HCT116 (cell line): ENCODE data around the gene IER3IP1. TPM values are rescaled to one million over a fixed set of nuclear protein-coding genes. Genes with fewer than 3 reads are reported as not detected.

Experiments used
- ATAC-seq: fragments of 200-7000 bp; cut with Tn5 transposase; 2 replicates; pipeline ENCODE4 v1.9.1; 2020; ENCODE audit warnings: mild to moderate bottlenecking, moderate library complexity
- BruUV-seq: library from RNA; stranded (reverse); fragments of 400-500 nt; replicated peaks from 2 replicates; lab custom pipeline; 2021; lab: Mats Ljungman, UMichigan
- CTCF ChIA-PET: fragments of 300-600 bp; sonication (Branson Sonifier 250); formaldehyde crosslinking; loops from one replicate; lab custom pipeline; 2021; ENCODE audit warnings: antibody characterized with exemption; lab: Charles Lee
- POLR2A ChIA-PET: fragments of 300-600, 350-600 bp; sonication (Branson Sonifier 250); formaldehyde crosslinking; loops from one replicate; lab custom pipeline; 2021; ENCODE audit warnings: antibody characterized with exemption; lab: Charles Lee
- RAD21 ChIA-PET, 2 experiments: fragments of 300-600 bp; sonication (Branson Sonifier 250); formaldehyde crosslinking; loops; one replicate each; lab custom pipeline; 2023; ENCODE audit warnings: low total read pairs in 2 of 2; ENCODE audit not compliant: uncharacterized antibody in 2 of 2, unreplicated experiment in 2 of 2, low non-redundant PET in 1 of 2; lab: Charles Lee
- DNase-seq: peaks from one replicate; pipeline ENCODE4 v3.0.0-alpha.2; 2010; ENCODE audit warnings: low read depth, low spot score
- H2AFZ ChIP-seq: fragments of 200-600 bp; shearing (Covaris generic), sonication (generic); 2 replicates; pipeline ENCODE4 v1.6.1; 2017; ENCODE audit warnings: low read depth, mixed run types, mixed read lengths, antibody characterized with exemption, low read length; ENCODE audit not compliant: poor library complexity, severe bottlenecking
- H3K27ac ChIP-seq: 2 replicates; pipeline ENCODE4 v1.5.1; 2012; ENCODE audit warnings: low read depth, low read length
- H3K27me3 ChIP-seq: fragments of 200-600 bp; sonication (generic); 2 replicates; pipeline ENCODE4 v1.6.1; 2016; ENCODE audit warnings: mixed run types, low read length, mixed read lengths; ENCODE audit not compliant: insufficient read depth
- H3K36me3 ChIP-seq, 2 experiments: fragments of 200-500 bp in 1 of 2; fragments of 200-600 bp in 1 of 2; sonication (Bioruptor generic) in 1 of 2; sonication (generic) in 1 of 2; 2 replicates each; pipeline versions ENCODE4 v1.5.1 to v1.6.1; 2014 to 2016; ENCODE audit warnings: low read length in 2 of 2, inconsistent platforms in 1 of 2, mixed read lengths in 1 of 2, mixed run types in 1 of 2; ENCODE audit not compliant: insufficient read depth in 2 of 2, control insufficient read depth in 1 of 2
- H3K4me1 ChIP-seq, 2 experiments: fragments of 200-600 bp in 1 of 2; sonication (generic) in 1 of 2; 2 replicates each; pipeline versions ENCODE4 v1.5.1 to v1.6.1; 2012 to 2017; ENCODE audit warnings: low read length in 2 of 2, inconsistent platforms in 1 of 2, mild to moderate bottlenecking in 1 of 2, mixed read lengths in 1 of 2, mixed run types in 1 of 2, moderate library complexity in 1 of 2; ENCODE audit not compliant: insufficient read depth in 2 of 2, control insufficient read depth in 1 of 2
- H3K4me2 ChIP-seq: fragments of 200-600 bp; sonication (generic); 2 replicates; pipeline ENCODE4 v1.6.1; 2017; ENCODE audit warnings: mixed run types, low read length, mixed read lengths
- H3K4me3 ChIP-seq, 2 experiments: fragments of 200-600 bp in 1 of 2; sonication (generic) in 1 of 2; replicated peaks in 1 of 2; 2 replicates each; pipeline ENCODE4 v1.5.1; 2011 to 2016; ENCODE audit warnings: low read length in 2 of 2, control low read depth in 1 of 2, low read depth in 1 of 2, mild to moderate bottlenecking in 1 of 2, mixed read lengths in 1 of 2, mixed run types in 1 of 2
- H3K79me2 ChIP-seq: fragments of 200-600 bp; sonication (generic); 2 replicates; pipeline ENCODE4 v1.6.1; 2017; ENCODE audit warnings: mild to moderate bottlenecking, mixed run types, low read length, moderate library complexity, mixed read lengths; ENCODE audit not compliant: insufficient read depth
- H3K9ac ChIP-seq: fragments of 200-600 bp; sonication (generic); 2 replicates; pipeline ENCODE4 v1.6.1; 2016; ENCODE audit warnings: low read length, mixed read lengths
- H3K9me2 ChIP-seq: fragments of 200-600 bp; sonication (generic), shearing (Covaris generic); 2 replicates; pipeline ENCODE4 v1.6.1; 2017; ENCODE audit warnings: mixed run types, mild to moderate bottlenecking, moderate library complexity; ENCODE audit not compliant: insufficient read depth
- H3K9me3 ChIP-seq, 2 experiments: fragments of 200-500 bp in 1 of 2; fragments of 200-600 bp in 1 of 2; sonication (Bioruptor generic) in 1 of 2; sonication (generic) in 1 of 2; 2 replicates each; pipeline ENCODE4 v1.6.1; 2014 to 2017; ENCODE audit warnings: low read length in 2 of 2, mixed read lengths in 2 of 2, inconsistent platforms in 1 of 2, low read depth in 1 of 2, mild to moderate bottlenecking in 1 of 2, mixed run types in 1 of 2, moderate library complexity in 1 of 2; ENCODE audit not compliant: control insufficient read depth in 1 of 2, insufficient read depth in 1 of 2
- H4K20me1 ChIP-seq: fragments of 200-600 bp; sonication (generic), shearing (Covaris generic); 2 replicates; pipeline ENCODE4 v1.6.1; 2017; ENCODE audit warnings: mixed run types, mild to moderate bottlenecking, moderate library complexity; ENCODE audit not compliant: insufficient read depth
- ATF3 ChIP-seq: IDR thresholded peaks from 2 replicates; pipeline ENCODE4 v1.6.1; 2012
- CBX3 ChIP-seq: IDR thresholded peaks from 2 replicates; pipeline ENCODE4 v1.6.1; 2012; ENCODE audit warnings: low read depth
- EGR1 ChIP-seq: IDR thresholded peaks from 2 replicates; pipeline ENCODE4 v1.6.1; 2012; ENCODE audit warnings: low read depth
- EZH2 ChIP-seq: fragments of 200-600 bp; sonication (generic); IDR thresholded peaks from 2 replicates; pipeline ENCODE4 v1.6.1; 2017; ENCODE audit warnings: antibody characterized with exemption, mixed run types
- EZH2phosphoT487 ChIP-seq: fragments of 200-600 bp; IDR thresholded peaks from 2 replicates; pipeline ENCODE4 v1.6.1; 2018; ENCODE audit warnings: antibody characterized with exemption, borderline replicate concordance
- JUND ChIP-seq: IDR thresholded peaks from 2 replicates; pipeline ENCODE4 v1.6.1; 2012
- MAX ChIP-seq: IDR thresholded peaks from 2 replicates; pipeline ENCODE4 v1.6.1; 2012
- POLR2A ChIP-seq: IDR thresholded peaks from 2 replicates; pipeline ENCODE4 v1.7.0; 2011; ENCODE audit warnings: borderline replicate concordance; ENCODE audit not compliant: insufficient read depth, insufficient read length; ENCODE audit errors: extremely low read depth
- REST ChIP-seq: IDR thresholded peaks from 2 replicates; pipeline ENCODE4 v1.6.1; 2012; ENCODE audit warnings: low read depth
- SIN3A ChIP-seq: IDR thresholded peaks from 2 replicates; pipeline ENCODE4 v1.6.1; 2012; ENCODE audit warnings: low read depth
- SRF ChIP-seq: IDR thresholded peaks from 2 replicates; pipeline ENCODE4 v1.6.1; 2012; ENCODE audit warnings: low read depth
- TCF7L2 ChIP-seq: IDR thresholded peaks from 2 replicates; pipeline ENCODE4 v1.7.0; 2011; ENCODE audit warnings: borderline replicate concordance, inconsistent platforms; ENCODE audit not compliant: insufficient read depth, insufficient read length; ENCODE audit errors: extremely low read depth
- YY1 ChIP-seq: IDR thresholded peaks from 2 replicates; pipeline ENCODE4 v1.6.1; 2011; ENCODE audit warnings: low read length, low read depth, moderate library complexity, mild to moderate bottlenecking; ENCODE audit not compliant: insufficient replicate concordance; ENCODE audit errors: extremely low read depth
- ZNF274 ChIP-seq: fragments of 200-500 bp; sonication (Bioruptor generic); IDR thresholded peaks from 2 replicates; pipeline ENCODE4 v1.6.1; 2014; ENCODE audit warnings: mild to moderate bottlenecking, low read depth, low read length, inconsistent platforms
- intact Hi-C: fragments of 100-400 bp; cut with micrococcal nuclease; formaldehyde crosslinking; loops from 2 replicates; pipeline ENCODE4 v1.10.0; 2022
- total RNA-seq: library from RNA; stranded (reverse); gene quantifications from one replicate; pipeline ENCODE4 v1.2.1, GENCODE V29; 2021; ENCODE audit not compliant: unreplicated experiment

Gene IER3IP1
- total RNA-seq, 1 experiment from 2014 or later: 12.0 TPM

GRCh38 chr18:47115205-47115604 is 61.0 kb downstream of the IER3IP1 start:
- DNase-seq (no peak), ATAC-seq (no peak)
- ChIA-PET RAD21 (no interaction called here), CTCF (no interaction called here), POLR2A (no interaction called here)
- BruUV-seq: no TSS peak
- H2AFZ ChIP-seq: no peak overlapping the region
- no peaks in the 10 kb centered on the region for H3K9me3 ChIP-seq
- no peak overlapping the region for H3K4me2 ChIP-seq
- no peaks in the 10 kb centered on the region for H3K4me1 ChIP-seq
- H3K27ac ChIP-seq: no peak overlapping the region
- no peaks in the 10 kb centered on the region for H4K20me1 ChIP-seq
- H3K36me3 ChIP-seq: peaks cover 0 to 4% of the 10 kb centered on the region in 2 experiments; a peak in 1 of 4 replicates
- no peak overlapping the region for H3K4me3 ChIP-seq
- no peaks in the 10 kb centered on the region for H3K27me3 ChIP-seq
- no peak overlapping the region for H3K9ac ChIP-seq
- intact Hi-C loops: no loop called here
- H3K79me2 ChIP-seq: no peaks in the 10 kb centered on the region
- no peak for TF ChIP-seq CBX3
- TF ChIP-seq EGR1: no peak
- no peak for TF ChIP-seq SIN3A
- no peaks in the 10 kb centered on the region for H3K9me2 ChIP-seq

- BruUV-seq: no TSS peak
- H3K79me2 ChIP-seq: no peaks in the 10 kb centered on the region
- no peak overlapping the region for H3K27ac ChIP-seq
- no peak overlapping the region for H3K4me3 ChIP-seq
- DNase-seq (no peak), ATAC-seq (no peak)
- TF ChIP-seq EZH2 (no peak), EGR1 (no peak), YY1 (no peak), POLR2A (no peak), EZH2phosphoT487 (no peak), REST (no peak), ATF3 (no peak), SRF (no peak), JUND (no peak), MAX (no peak), TCF7L2 (no peak), ZNF274 (no peak)
- no peaks in the 10 kb centered on the region for H4K20me1 ChIP-seq
- no peak overlapping the region for H2AFZ ChIP-seq
- H3K4me2 ChIP-seq: no peak overlapping the region
- CTCF ChIA-PET: interaction anchor here (1.1 kb wide), 1 partner anchor 91 kb away, joined by 4 read pairs; no protein-coding TSS in a partner anchor
- POLR2A ChIA-PET: interaction anchor here (0.6 kb wide), 1 partner anchor 843 kb away, joined by 5 read pairs; no protein-coding TSS in a partner anchor
- no peaks in the 10 kb centered on the region for H3K9me3 ChIP-seq
- RAD21 ChIA-PET: no interaction called here
- no peaks in the 10 kb centered on the region for H3K9me2 ChIP-seq
- no peak overlapping the region for H3K9ac ChIP-seq
- H3K36me3 ChIP-seq: peaks cover 0 to 4% of the 10 kb centered on the region in 2 experiments; a peak in 1 of 4 replicates
- no peaks in the 10 kb centered on the region for H3K27me3 ChIP-seq
- intact Hi-C loops: no loop called here
- H3K4me1 ChIP-seq: no peaks in the 10 kb centered on the region
Measured at GRCh38 chr18:47113796-47114540, 62.2 kb downstream of the IER3IP1 start.
